Mucosa of stomach (tissue), 1 donor: Measurements from ENCODE around the gene BLTP3B.

ENCODE experiments used
- H3K27me3 ChIP-seq: one replicate; pipeline ENCODE4 v1.7.0; 2013; ENCODE audit warnings: mild to moderate bottlenecking, low read length; ENCODE audit not compliant: control insufficient read depth, insufficient read depth
- H3K36me3 ChIP-seq: one replicate; pipeline ENCODE4 v1.7.0; 2013; ENCODE audit warnings: low read length; ENCODE audit not compliant: control insufficient read depth, insufficient read depth
- H3K4me1 ChIP-seq: one replicate; pipeline ENCODE4 v1.7.0; 2013; ENCODE audit warnings: mild to moderate bottlenecking, low read length; ENCODE audit not compliant: control insufficient read depth, insufficient read depth
- H3K4me3 ChIP-seq: one replicate; pipeline ENCODE4 v1.7.0; 2013; ENCODE audit warnings: low read length
- H3K9ac ChIP-seq: one replicate; pipeline ENCODE4 v1.7.0; 2013; ENCODE audit warnings: mild to moderate bottlenecking, low read length, moderate library complexity
- H3K9me3 ChIP-seq: one replicate; pipeline ENCODE4 v1.7.0; 2013; ENCODE audit warnings: mild to moderate bottlenecking, low read length, moderate library complexity; ENCODE audit not compliant: control insufficient read depth
- donor health status: Pancreatic carcinoma.

BLTP3B gene

DNA sequence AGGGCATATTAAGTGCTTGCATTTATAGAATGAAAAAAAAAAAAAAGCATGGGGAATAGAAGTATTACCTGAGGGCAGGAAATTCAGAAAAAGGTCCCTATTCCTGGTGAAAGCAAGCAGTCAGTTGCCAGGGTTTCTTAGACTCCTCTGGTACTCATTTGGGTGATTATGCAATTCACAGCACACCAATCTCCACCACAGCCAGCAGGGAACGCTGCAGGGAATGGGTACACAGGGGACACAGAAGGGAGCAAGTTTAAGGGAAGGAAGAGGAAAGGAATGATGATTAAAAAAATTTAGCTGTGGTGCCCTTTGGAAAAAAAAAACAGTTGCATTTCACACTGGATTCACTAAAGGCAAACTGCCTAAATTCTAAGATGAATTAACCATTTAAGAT lies 14.2 kb downstream of the BLTP3B start:
- Histone ChIP-seq H3K4me1 (peaks cover 13% of the 10 kb centered on the region), H3K4me3 (no peak overlapping the region), H3K9ac (no peak overlapping the region), H3K36me3 (no peaks in the 10 kb centered on the region), H3K27me3 (no peaks in the 10 kb centered on the region), H3K9me3 (no peaks in the 10 kb centered on the region)

DNA sequence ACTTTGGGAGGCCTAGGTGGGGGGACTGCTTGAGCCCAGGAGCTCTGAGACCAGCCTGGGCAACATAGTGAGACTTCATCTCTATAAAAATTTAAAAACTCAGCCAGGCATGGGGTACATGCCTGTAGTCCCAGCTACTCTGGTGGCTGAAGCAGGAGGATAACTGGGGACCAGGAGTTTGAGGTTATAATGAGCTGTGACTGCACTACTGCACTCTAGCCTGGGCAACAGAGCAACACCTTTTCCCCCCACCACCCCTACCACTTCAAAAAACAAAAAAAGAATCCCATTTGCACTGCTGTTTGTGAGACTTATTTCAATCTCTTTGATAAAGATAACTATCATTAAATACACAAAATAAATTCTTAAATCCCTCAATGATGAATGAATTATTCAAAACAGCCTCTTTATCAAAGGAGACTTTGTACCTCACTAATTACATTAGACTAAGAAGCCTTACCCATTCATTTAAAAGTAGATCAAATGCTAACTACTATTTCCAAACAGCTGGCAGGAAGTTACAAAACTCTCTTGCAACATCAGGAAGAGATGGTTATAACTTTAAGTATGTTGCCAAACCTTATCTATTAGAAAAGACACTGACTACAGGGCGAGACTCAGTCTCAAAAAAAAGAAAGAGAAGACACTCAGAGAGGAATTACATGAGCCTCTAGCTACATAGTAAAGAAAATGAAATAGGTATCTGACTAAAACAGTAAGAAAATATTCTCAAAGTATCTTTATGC lies 14.7 kb downstream of the BLTP3B start:
- no peaks in the 10 kb centered on the region for H3K9me3 ChIP-seq
- peaks cover 13% of the 10 kb centered on the region for H3K4me1 ChIP-seq
- no peaks in the 10 kb centered on the region for H3K36me3 ChIP-seq
- H3K27me3 ChIP-seq: no peaks in the 10 kb centered on the region
- no peak overlapping the region for H3K9ac ChIP-seq
- H3K4me3 ChIP-seq: no peak overlapping the region

- Histone ChIP-seq H3K9ac (no peak overlapping the region), H3K27me3 (no peaks in the 10 kb centered on the region), H3K4me1 (peaks cover 11% of the 10 kb centered on the region), H3K36me3 (no peaks in the 10 kb centered on the region), H3K4me3 (no peak overlapping the region), H3K9me3 (no peaks in the 10 kb centered on the region)
These were observed 19.2 kb downstream of the BLTP3B start for GRCh38 chr12:100123316-100124095.

GRCh38 chr12:100120355-100120754 lies 22.3 kb downstream of the BLTP3B start:
- no peak overlapping the region for H3K4me3 ChIP-seq
- no peaks in the 10 kb centered on the region for H3K36me3 ChIP-seq
- no peaks in the 10 kb centered on the region for H3K4me1 ChIP-seq
- no peaks in the 10 kb centered on the region for H3K27me3 ChIP-seq
- H3K9me3 ChIP-seq: no peaks in the 10 kb centered on the region
- H3K9ac ChIP-seq: no peak overlapping the region

GRCh38 chr12:100115291-100115690 lies 27.4 kb downstream of the BLTP3B start:
- no peaks in the 10 kb centered on the region for H3K4me1 ChIP-seq
- no peak overlapping the region for H3K9ac ChIP-seq
- no peaks in the 10 kb centered on the region for H3K27me3 ChIP-seq
- H3K36me3 ChIP-seq: no peaks in the 10 kb centered on the region
- H3K9me3 ChIP-seq: no peaks in the 10 kb centered on the region
- no peak overlapping the region for H3K4me3 ChIP-seq

DNA sequence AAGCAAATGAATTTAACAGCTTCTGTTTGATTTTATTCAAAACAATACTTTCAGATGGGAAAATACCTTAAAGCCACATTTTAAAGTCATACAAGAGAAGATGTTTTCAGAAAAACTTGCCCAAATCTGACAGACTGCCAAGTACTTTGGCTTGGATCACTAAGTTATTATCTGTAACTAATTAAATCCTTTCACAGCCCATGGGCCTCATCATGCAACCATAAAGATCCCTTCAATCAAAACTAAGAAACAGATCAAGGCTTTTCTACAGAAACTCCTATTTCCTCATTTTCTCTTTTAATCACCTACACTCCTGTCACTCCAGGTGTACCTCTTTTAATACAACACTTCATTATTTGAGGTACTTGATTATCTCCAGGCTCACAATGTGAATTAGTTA lies 28.1 kb downstream of the BLTP3B start:
- no peak overlapping the region for H3K4me3 ChIP-seq
- no peaks in the 10 kb centered on the region for H3K4me1 ChIP-seq
- no peaks in the 10 kb centered on the region for H3K27me3 ChIP-seq
- H3K9ac ChIP-seq: no peak overlapping the region
- H3K36me3 ChIP-seq: no peaks in the 10 kb centered on the region
- H3K9me3 ChIP-seq: no peaks in the 10 kb centered on the region

DNA sequence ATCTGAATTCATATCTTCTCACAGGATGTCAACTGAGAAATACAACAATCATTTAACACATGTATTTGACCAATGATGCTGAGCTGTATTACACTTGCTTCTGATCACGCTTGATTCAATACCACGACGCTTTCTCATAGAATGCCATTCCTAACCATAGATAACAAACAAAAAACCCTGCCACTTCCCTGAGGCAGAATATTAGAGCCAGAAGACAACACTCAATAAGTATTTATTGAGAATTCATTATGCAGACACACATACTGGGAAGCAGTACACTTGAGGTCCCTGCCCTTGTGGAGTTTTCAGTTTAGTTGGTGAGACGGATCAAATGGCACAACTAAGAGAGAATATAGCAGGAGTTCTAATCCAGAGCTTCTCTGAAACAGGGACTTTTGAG lies 32.4 kb downstream of the BLTP3B start:
- Histone ChIP-seq H3K4me3 (no peak overlapping the region), H3K27me3 (no peaks in the 10 kb centered on the region), H3K36me3 (no peaks in the 10 kb centered on the region), H3K4me1 (no peaks in the 10 kb centered on the region), H3K9ac (no peak overlapping the region), H3K9me3 (no peaks in the 10 kb centered on the region)

DNA sequence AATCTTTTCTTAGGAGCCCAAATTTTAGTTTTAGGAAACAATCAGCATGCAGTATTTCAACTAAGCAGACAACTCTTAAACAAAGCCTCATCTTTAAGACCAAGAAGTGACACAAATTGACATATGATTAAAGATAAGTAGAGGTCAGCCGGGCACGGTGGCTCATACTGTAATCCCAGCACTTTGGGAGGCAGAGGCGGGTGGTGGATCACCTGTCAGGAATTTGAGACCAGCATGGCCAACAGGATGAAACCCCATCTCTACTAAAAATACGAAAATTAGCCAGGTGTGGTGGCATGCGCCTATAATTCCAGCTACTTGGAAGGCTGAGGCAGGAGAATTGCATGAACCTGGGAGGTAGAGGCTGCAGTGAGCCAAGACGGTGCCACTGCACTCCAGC lies 35.8 kb downstream of the BLTP3B start:
- no peaks in the 10 kb centered on the region for H3K4me1 ChIP-seq
- no peaks in the 10 kb centered on the region for H3K36me3 ChIP-seq
- no peak overlapping the region for H3K9ac ChIP-seq
- H3K9me3 ChIP-seq: no peaks in the 10 kb centered on the region
- H3K4me3 ChIP-seq: no peak overlapping the region
- no peaks in the 10 kb centered on the region for H3K27me3 ChIP-seq

DNA sequence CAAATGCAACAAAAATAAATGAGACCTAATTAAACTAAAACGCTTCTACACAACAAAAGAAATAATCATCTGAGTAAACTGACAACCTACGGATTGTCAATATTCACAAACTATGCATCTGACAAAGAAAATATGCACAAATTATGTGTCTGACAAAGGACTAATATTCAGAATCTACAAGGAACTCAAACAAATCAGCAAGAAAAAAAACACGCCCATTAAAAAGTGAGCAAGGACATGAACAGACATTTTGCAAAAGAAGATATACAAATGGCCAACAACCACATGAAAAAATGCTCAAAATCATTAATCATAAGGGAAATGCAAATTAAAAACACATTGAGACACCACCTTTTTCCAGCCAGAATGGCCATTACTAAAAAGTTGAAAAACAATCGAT lies 37.0 kb downstream of the BLTP3B start:
- Histone ChIP-seq H3K4me1 (no peaks in the 10 kb centered on the region), H3K27me3 (no peaks in the 10 kb centered on the region), H3K9me3 (no peaks in the 10 kb centered on the region), H3K4me3 (no peak overlapping the region), H3K9ac (no peak overlapping the region), H3K36me3 (no peaks in the 10 kb centered on the region)

GRCh38 chr12:100101000-100101399 lies 41.7 kb downstream of the BLTP3B start:
- Histone ChIP-seq H3K9me3 (no peaks in the 10 kb centered on the region), H3K4me3 (no peak overlapping the region), H3K36me3 (no peaks in the 10 kb centered on the region), H3K4me1 (no peaks in the 10 kb centered on the region), H3K9ac (no peak overlapping the region), H3K27me3 (no peaks in the 10 kb centered on the region)
